ENCODE measurements around the gene RDH13. TPM values are rescaled to one million over a fixed set of nuclear protein-coding genes. Genes with fewer than 3 reads are reported as not detected.

Gene RDH13
- polyA plus RNA-seq, 1 experiment = 6.1 TPM

DNA sequence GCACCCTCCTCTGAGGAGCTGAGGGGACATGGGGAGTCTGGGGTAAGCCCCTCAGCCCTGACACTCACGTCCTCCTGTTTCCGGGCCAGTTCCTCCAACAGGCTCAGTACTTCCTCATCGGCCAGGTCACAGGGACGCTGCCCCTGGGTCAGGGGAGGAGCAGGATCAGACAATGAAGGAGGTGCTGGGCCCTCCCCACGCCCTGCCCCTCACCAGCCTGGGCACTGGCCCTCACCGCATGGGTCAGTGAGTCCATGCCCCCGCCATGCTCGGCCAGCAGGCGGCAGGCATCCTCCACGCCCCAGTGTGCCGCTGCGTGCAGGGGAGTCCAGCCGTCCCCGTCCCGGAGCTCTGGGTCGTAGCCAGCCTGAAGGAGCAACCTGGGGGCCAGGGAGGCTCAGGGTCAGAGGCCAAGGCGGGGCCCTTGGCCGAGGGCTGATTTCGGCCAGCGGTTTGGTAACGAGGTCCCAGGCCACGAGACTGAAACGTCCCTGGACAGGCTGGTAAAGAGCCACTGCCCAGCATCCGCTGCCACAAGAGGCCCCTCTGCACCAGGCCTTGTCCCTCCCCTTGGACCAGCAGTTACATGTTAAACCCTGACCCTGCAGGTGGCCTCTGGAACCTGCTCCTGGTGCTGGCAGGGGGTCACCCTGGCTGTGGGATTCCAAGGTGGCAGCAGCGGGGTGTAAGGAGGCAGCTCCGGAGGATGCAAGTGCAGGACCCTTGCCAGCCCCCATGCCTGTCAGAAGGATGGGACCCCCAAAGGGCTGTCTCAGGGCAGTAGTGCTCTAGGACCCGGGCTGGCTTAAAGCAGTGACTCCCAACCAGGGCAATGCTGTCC is 36.0 kb upstream of the RDH13 start:
- Histone ChIP-seq H3K4me3 (ENCODE audit: low read depth, low read length) (no peak overlapping the region), H3K36me3 (ENCODE audit: control insufficient read depth, insufficient read depth, low read length) (peaks cover 34% of the 10 kb centered on the region), H3K27me3 (ENCODE audit: control insufficient read depth, insufficient read depth, low read length) (no peaks in the 10 kb centered on the region)
- TF ChIP-seq, protein P1, sequence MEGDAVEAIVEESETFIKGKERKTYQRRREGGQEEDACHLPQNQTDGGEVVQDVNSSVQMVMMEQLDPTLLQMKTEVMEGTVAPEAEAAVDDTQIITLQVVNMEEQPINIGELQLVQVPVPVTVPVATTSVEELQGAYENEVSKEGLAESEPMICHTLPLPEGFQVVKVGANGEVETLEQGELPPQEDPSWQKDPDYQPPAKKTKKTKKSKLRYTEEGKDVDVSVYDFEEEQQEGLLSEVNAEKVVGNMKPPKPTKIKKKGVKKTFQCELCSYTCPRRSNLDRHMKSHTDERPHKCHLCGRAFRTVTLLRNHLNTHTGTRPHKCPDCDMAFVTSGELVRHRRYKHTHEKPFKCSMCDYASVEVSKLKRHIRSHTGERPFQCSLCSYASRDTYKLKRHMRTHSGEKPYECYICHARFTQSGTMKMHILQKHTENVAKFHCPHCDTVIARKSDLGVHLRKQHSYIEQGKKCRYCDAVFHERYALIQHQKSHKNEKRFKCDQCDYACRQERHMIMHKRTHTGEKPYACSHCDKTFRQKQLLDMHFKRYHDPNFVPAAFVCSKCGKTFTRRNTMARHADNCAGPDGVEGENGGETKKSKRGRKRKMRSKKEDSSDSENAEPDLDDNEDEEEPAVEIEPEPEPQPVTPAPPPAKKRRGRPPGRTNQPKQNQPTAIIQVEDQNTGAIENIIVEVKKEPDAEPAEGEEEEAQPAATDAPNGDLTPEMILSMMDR (IDR thresholded peaks at IDR 0.05; ENCODE audit: insufficient read depth, low read depth, low read length) = no peak
- no peak for DNase-seq (ENCODE audit: low read depth)
- ChIA-PET CTCF (interaction anchor here (6.8 kb wide), 1 partner anchor 10 kb away, joined by 40 read pairs; no protein-coding TSS in a partner anchor), POLR2A (no interaction called here)

GRCh38 chr19:55097864-55098715 is 35.1 kb upstream of the RDH13 start:
- Histone ChIP-seq H3K36me3 (ENCODE audit: control insufficient read depth, insufficient read depth, low read length) (peaks cover 29% of the 10 kb centered on the region), H3K27me3 (ENCODE audit: control insufficient read depth, insufficient read depth, low read length) (no peaks in the 10 kb centered on the region), H3K4me3 (ENCODE audit: low read depth, low read length) (no peak overlapping the region)
- no peak for DNase-seq (ENCODE audit: low read depth)
- ChIA-PET CTCF (interaction anchor here (6.8 kb wide), 1 partner anchor 9 kb away, joined by 40 read pairs; no protein-coding TSS in a partner anchor), POLR2A (no interaction called here)
- TF ChIP-seq, protein P1 (IDR thresholded peaks at IDR 0.05; ENCODE audit: insufficient read depth, low read depth, low read length) = no peak

DNA sequence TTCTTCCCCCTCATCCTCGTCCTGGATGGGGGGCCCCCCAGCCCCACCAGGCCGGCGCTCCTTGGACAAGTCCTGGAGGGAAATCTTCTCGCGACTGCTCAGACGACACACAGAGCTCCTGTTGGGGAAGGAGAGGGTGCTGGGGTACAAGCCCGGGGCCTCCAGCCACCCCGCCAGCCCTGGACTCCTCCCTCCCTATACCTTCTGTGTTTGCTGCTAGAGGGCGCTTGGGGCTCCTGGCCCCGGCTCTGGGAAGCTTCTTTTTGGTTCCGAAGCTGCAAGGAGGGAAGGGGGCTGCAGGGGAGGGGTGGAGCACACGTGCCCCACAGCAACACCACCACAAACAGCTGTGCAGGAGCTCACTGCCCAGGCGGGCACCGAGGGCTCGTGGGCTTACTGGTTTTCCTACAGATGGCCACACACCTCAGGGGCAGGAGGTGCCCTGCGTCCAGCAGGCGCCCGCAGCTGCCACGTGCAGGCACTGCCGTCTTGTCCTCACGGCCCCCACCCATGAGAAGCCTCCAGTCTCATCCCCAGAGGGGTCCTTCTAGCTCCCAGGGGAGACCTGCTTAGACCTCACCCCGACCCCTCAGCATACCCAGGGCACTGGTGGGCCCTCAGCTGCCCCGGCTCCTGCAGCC is 33.2 kb upstream of the RDH13 start:
- TF ChIP-seq, protein P1 (IDR thresholded peaks at IDR 0.05; ENCODE audit: insufficient read depth, low read depth, low read length) = no peak
- CTCF ChIA-PET = interaction anchor here (0.6 to 1.3 kb wide), 3 partner anchors 8 to 322 kb away, joined by 3 to 4 read pairs (median 4); no protein-coding TSS in a partner anchor
- no peaks in the 10 kb centered on the region for H3K27me3 ChIP-seq (ENCODE audit: control insufficient read depth, insufficient read depth, low read length)
- peaks cover 34% of the 10 kb centered on the region for H3K36me3 ChIP-seq (ENCODE audit: control insufficient read depth, insufficient read depth, low read length)
- H3K4me3 ChIP-seq (ENCODE audit: low read depth, low read length) = no peak overlapping the region
- DNase-seq (ENCODE audit: low read depth) = no peak
- POLR2A ChIA-PET = no interaction called here

DNA sequence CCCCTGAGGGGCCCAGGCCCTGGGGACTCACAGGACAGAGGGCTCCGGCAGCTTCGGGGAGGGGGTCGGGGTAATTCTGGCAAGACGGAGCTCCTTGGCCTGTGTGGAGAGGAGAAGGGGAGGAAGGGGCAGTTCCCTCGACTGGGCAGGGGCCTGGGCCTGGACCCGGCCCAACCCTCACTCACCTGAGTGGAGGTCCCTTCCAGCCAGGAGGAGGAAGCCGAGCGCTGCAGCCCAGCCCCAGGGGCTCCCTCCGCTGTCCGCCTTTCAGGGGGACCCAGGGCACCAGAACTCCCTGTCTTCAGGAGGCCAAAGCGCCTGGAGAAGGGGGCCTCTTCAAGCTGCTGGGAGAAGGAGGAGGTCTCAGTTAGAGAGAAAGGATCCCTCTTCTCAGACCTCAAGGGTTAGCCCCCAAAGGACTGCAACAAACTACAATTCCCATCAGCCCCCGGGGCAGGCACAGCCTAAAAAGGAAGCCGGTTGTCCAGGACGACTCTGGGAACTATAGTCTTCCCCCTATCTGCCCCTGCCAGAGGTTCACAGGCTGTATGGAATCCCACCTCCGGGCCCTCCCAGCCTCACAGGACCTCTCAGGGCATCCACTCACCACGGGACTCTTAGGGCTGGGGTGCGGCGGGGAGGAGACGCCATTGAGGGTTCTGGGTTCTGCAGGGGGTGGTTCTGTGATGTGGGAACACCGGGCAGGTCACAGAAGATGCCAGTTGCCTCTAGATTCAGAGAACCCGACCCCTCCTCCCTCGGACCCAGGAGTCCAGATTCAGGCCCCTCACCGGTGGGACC is 32.5 kb upstream of the RDH13 start:
- Histone ChIP-seq H3K4me3 (ENCODE audit: low read depth, low read length) (no peak overlapping the region), H3K36me3 (ENCODE audit: control insufficient read depth, insufficient read depth, low read length) (peaks cover 38% of the 10 kb centered on the region), H3K27me3 (ENCODE audit: control insufficient read depth, insufficient read depth, low read length) (no peaks in the 10 kb centered on the region)
- DNase-seq (ENCODE audit: low read depth) = no peak
- ChIA-PET CTCF (interaction anchor here (0.9 to 1.3 kb wide), 2 partner anchors 8 to 9 kb away, joined by 3 to 4 read pairs; no protein-coding TSS in a partner anchor), POLR2A (no interaction called here)
- TF ChIP-seq, protein P1 (IDR thresholded peaks at IDR 0.05; ENCODE audit: insufficient read depth, low read depth, low read length) = no peak

All from BJ (cell line).